Measurements from ENCODE around the gene LRRTM4.
"Not testable (repeated sequence)": the region's sequence is repeated elsewhere in the genome, so short reads cannot be mapped to it uniquely, and the experiment has no call there.

The LRRTM4 gene

DNA sequence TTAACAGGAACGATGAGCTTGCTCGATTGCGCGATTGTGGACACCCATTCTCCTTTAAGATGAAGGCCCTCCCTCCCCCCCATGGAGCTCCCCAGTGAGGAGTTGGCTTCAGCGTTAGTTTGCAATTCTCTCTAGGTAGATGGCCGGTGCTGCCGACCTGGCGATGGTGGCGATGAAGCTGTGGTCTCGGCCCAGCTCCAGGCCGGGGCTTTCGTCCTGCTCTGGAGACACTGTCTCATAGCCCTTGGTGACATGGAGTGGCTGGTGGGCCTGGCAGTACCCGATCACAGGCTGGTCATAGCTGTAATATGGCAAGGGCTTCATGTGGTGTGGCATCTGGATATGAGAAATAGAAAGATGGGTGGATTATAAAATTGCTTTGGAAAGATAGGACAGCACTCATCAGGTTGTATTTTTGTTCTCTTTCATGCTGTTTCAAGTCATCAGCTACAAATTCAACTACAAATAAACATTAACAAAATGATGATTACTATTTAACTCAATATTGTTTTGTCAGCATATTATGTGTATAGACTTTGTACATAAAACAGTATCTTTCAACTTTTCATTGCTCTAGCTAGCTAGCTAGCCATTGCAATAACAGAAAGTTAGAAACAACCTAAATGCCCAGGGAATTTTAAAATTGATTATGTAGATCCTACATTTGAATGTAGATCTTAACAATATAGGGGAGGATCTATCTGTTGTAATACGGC is 773.4 kb downstream of the LRRTM4 start:
- no peaks in the 10 kb centered on the region for H3K36me3 Mint-ChIP-seq (ENCODE audit: low read depth)
- H3K9me3 Mint-ChIP-seq, result peaks cover 12% of the 10 kb centered on the region

DNA sequence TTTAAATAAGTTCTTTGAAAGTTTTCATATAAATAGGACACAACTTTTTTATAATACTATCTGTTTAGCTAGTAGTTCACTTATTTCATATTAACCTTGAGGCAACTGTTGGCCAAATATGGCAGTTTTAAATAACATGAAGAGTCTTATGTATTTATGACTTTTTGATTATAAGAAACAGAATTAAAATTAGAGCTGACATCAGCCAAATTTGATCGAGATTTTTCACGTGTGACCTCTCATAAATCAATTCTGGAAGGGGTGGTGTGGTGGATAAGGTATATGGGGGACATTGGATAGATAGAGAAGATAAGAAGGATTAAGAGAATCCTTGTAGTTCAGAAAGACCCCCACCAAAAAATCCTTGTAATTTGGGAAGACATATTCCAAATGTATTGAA is 776.6 kb downstream of the LRRTM4 start:
- no peaks in the 10 kb centered on the region for H3K36me3 Mint-ChIP-seq (ENCODE audit: low read depth)
- H3K27me3 Mint-ChIP-seq (ENCODE audit: low read depth), result no peaks in the 10 kb centered on the region
- DNase-seq (ENCODE audit: low spot score), result no peak
- no peak overlapping the region for H3K4me3 Mint-ChIP-seq
- H3K9me3 Mint-ChIP-seq, result peaks cover 14% of the 10 kb centered on the region
- H3K4me1 Mint-ChIP-seq (ENCODE audit: low read depth), result no peaks in the 10 kb centered on the region
- no peak overlapping the region for H3K27ac Mint-ChIP-seq

More for the DNA sequence above, 773.4 kb downstream of the LRRTM4 start:
- DNase-seq (ENCODE audit: low spot score), result no peak
- H3K4me3 Mint-ChIP-seq, result no peak overlapping the region
- no peaks in the 10 kb centered on the region for H3K27me3 Mint-ChIP-seq (ENCODE audit: low read depth)
- H3K27ac Mint-ChIP-seq, result no peak overlapping the region
- H3K4me1 Mint-ChIP-seq (ENCODE audit: low read depth), result no peaks in the 10 kb centered on the region

DNA sequence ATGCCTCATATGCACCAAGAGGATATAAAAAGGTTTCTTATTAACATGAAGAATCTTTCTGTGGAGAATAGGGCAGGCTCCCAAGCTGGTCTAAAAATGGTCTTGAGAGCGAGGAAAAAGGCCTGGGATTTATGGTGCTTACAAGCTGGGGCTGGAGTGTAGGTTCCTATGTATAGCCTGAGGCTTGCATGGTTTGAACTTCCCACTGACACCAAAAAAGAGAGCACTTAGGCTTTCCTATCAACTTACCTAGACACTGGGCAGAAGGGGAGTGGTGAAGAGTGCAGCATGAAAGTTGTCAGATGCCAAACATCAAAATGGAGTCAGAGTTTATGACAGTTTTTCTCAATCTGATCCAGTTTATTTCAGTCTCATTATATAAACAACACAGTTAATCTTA is 784.6 kb downstream of the LRRTM4 start:
- H3K27ac Mint-ChIP-seq, result no peak overlapping the region
- no peaks in the 10 kb centered on the region for H3K27me3 Mint-ChIP-seq (ENCODE audit: low read depth)
- H3K9me3 Mint-ChIP-seq, result peaks cover 40% of the 10 kb centered on the region
- H3K36me3 Mint-ChIP-seq (ENCODE audit: low read depth), result no peaks in the 10 kb centered on the region
- DNase-seq (ENCODE audit: low spot score), result no peak
- H3K4me1 Mint-ChIP-seq (ENCODE audit: low read depth), result no peaks in the 10 kb centered on the region
- no peak overlapping the region for H3K4me3 Mint-ChIP-seq

DNA sequence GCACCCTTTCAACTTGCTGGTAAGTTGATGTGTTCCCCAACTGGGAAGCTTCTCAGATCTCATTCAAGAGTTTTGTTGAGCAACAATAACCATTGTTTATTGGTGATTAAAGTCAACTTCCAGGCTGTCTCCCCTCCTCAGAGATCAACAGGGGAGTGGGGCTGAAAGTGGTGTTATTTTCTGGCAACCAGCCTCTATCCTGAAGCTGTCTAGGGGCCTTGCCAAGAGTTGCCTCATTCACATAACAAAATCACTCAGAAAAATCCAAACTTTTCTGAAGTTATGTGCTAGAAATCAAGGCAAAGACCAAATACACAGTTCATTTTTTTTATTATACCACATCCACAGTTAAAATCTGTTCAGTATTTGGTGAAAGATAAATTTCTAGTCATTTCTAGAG is 788.4 kb downstream of the LRRTM4 start:
- Mint-ChIP-seq H3K4me3 (no peak overlapping the region), H3K27me3 (ENCODE audit: low read depth) (no peaks in the 10 kb centered on the region), H3K4me1 (ENCODE audit: low read depth) (no peaks in the 10 kb centered on the region), H3K9me3 (peaks cover 34% of the 10 kb centered on the region), H3K36me3 (ENCODE audit: low read depth) (no peaks in the 10 kb centered on the region), H3K27ac (no peak overlapping the region)
- DNase-seq (ENCODE audit: low spot score), result no peak

DNA sequence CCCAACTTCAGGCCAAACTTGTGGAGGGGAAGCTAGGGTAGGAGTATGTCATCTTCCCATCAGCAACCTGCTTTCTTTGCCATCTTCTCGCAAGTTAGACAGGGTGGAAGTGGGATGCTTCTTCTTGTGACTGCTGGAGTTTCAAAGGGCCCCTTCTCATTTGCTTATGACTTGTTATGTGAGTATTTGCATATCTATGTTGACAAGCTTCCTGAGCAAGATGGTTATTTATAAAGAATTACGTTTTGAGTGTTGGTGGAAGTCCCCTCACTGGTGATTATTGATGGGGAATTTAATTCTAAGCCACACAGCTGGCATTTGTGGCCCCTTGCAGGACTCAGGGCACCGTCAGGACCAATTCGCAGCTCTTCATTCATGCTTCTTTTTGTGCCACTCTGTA is 791.0 kb downstream of the LRRTM4 start:
- Mint-ChIP-seq H3K4me1 (ENCODE audit: low read depth) (no peaks in the 10 kb centered on the region), H3K36me3 (ENCODE audit: low read depth) (no peaks in the 10 kb centered on the region), H3K27ac (no peak overlapping the region)

DNA sequence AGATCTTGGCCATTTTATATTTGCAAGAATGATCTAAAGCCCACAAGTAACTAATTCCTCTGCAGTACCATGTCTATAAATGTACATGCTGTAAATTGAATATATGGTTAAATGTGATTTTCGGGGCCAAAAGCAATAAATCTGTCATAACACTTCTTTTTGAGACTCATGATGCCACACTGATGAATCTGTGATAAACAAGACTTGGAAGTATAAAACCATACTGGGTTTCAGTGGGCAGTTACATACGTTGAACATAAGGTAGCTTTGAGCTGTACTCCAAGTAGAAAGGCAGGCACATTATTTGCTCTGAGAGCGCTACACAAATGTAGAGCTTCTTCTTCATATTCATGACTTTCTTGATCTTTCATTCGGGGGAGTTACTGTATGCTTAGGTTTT is 792.2 kb downstream of the LRRTM4 start:
- no peak for DNase-seq (ENCODE audit: low spot score)
- Mint-ChIP-seq H3K27me3 (ENCODE audit: low read depth) (no peaks in the 10 kb centered on the region), H3K36me3 (ENCODE audit: low read depth) (no peaks in the 10 kb centered on the region), H3K4me1 (ENCODE audit: low read depth) (no peaks in the 10 kb centered on the region), H3K9me3 (peaks cover 18% of the 10 kb centered on the region), H3K4me3 (no peak overlapping the region), H3K27ac (no peak overlapping the region)

More for the DNA sequence above, 791.0 kb downstream of the LRRTM4 start:
- peaks cover 25% of the 10 kb centered on the region for H3K9me3 Mint-ChIP-seq
- no peak for DNase-seq (ENCODE audit: low spot score)
- no peaks in the 10 kb centered on the region for H3K27me3 Mint-ChIP-seq (ENCODE audit: low read depth)
- no peak overlapping the region for H3K4me3 Mint-ChIP-seq

DNA sequence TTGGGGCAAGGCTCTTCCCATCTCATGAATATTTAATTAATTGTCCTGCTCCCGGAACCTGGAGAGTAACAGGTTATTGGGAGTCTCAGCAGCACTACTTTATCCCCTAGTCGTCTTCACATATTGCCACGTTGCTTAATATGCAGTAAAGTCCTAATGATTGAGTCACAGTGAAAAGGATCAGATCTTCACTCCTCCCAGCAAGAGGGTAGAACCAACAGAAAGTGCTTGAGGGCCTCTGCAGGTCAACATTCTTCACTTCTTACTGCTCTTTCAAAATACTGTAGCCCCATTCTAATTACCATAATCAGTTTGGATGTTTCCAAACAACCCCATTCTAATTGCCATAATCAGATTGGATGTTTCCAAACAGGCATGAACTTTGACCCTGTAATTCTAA is 801.0 kb downstream of the LRRTM4 start:
- Mint-ChIP-seq H3K4me1 (ENCODE audit: low read depth) (no peaks in the 10 kb centered on the region), H3K27ac (no peak overlapping the region), H3K27me3 (ENCODE audit: low read depth) (no peaks in the 10 kb centered on the region), H3K36me3 (ENCODE audit: low read depth) (no peaks in the 10 kb centered on the region), H3K4me3 (no peak overlapping the region), H3K9me3 (peaks cover 12% of the 10 kb centered on the region)
- no peak for DNase-seq (ENCODE audit: low spot score)

DNA sequence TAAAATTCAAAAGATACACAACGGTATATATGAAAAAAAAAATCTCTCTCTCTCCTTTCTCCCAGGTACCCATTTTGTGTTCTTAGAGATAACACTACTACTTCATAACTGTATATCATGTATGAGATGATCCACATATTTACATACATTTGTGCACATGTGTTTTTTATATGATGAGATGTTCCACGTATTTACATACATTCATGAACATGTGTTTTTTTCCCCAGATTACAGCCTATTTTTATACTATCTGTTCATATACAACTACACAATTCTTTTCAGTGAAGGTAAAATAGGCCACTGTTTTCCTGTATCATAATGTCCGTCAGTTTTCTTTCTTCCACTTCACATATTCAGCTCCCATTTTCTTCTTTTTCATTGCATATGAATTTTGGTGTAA is 808.9 kb downstream of the LRRTM4 start:
- Mint-ChIP-seq H3K27me3 (ENCODE audit: low read depth) (no peaks in the 10 kb centered on the region), H3K9me3 (peaks cover 29% of the 10 kb centered on the region), H3K36me3 (ENCODE audit: low read depth) (no peaks in the 10 kb centered on the region), H3K4me1 (ENCODE audit: low read depth) (no peaks in the 10 kb centered on the region), H3K4me3 (no peak overlapping the region), H3K27ac (no peak overlapping the region)
- DNase-seq (ENCODE audit: low spot score), result no peak

DNA sequence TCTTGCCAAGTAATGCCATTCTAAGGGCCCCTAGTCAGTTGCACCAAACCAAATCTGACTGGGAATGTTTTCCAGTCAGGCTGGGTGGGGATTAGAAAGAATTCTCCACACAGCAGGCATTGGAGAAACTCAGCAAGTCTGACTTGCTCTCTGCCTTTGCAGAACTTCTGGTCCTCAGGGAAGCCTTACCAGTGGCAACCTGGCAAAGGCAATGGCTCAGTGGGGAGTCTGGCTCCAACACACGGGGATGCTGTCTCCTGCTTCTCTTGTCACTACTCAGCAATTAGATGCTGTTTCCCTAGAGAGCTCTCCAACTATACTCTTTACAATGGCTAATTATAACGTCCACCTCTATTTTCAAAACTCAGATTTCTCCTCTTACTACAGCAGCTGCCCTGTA is 810.7 kb downstream of the LRRTM4 start:
- no peak for DNase-seq (ENCODE audit: low spot score)
- Mint-ChIP-seq H3K4me3 (no peak overlapping the region), H3K9me3 (peaks cover 31% of the 10 kb centered on the region), H3K36me3 (ENCODE audit: low read depth) (no peaks in the 10 kb centered on the region), H3K27ac (no peak overlapping the region), H3K4me1 (ENCODE audit: low read depth) (no peaks in the 10 kb centered on the region), H3K27me3 (ENCODE audit: low read depth) (no peaks in the 10 kb centered on the region)

DNA sequence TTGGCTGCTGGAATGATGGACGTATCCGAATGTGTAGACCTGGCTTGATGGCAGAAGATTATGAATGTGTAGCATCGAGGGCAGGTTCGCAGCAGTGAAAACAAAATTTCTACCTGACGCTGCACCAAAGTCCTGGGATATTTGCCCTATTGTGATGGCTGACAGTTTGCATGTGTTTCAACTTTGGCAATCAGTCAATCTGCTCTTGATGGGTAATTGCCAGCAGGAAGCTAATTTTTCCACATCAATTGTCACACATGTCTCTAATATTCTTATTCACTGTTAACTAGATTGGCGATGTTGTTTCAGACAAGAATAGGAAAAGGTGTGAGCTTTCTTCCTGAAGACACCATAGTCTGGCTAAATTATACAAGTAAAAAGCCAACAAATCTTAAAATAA is 821.3 kb downstream of the LRRTM4 start:
- H3K4me3 Mint-ChIP-seq, result no peak overlapping the region
- no peaks in the 10 kb centered on the region for H3K36me3 Mint-ChIP-seq (ENCODE audit: low read depth)
- H3K9me3 Mint-ChIP-seq, result peaks cover 20% of the 10 kb centered on the region
- no peaks in the 10 kb centered on the region for H3K27me3 Mint-ChIP-seq (ENCODE audit: low read depth)
- no peak overlapping the region for H3K27ac Mint-ChIP-seq
- DNase-seq (ENCODE audit: low spot score), result no peak
- H3K4me1 Mint-ChIP-seq (ENCODE audit: low read depth), result no peaks in the 10 kb centered on the region

DNA sequence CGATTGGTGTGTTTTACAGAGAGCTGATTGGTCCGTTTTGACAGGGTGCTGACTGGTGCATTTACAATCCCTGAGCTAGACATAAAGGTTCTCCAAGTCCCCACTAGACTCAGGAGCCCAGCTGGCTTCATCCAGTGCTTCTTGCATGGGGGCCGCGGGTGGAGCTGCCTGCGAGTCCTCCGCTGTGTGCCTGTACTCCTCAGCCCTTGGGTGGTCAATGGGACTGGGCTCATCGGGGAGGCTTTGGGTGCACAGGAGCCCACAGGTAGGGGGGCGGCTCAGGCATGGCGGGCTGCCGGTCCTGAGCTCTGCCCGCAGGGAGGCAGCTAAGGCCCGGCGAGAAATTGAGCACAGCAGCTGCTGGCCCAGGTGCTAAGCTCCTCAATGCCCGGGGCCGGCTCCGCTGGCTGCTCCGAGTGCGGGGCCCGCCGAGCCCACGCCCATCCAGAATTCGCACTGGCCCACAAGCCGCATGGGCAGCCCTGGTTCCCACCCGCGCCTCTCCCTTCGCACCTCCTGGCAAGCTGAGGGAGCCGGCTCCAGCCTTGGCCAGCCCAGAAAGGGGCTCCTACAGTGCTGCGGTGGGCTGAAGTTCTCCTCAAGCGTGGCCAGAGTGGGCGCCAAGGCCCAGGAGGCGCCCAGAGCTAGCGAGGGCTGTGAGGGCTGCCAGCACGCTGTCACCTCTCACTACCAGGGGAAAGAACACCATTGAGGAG is 824.0 kb downstream of the LRRTM4 start:
- not testable (repeated sequence) for DNase-seq (ENCODE audit: low spot score); H3K36me3 Mint-ChIP-seq (ENCODE audit: low read depth); H3K27ac Mint-ChIP-seq; H3K4me3 Mint-ChIP-seq; H3K27me3 Mint-ChIP-seq (ENCODE audit: low read depth); H3K4me1 Mint-ChIP-seq (ENCODE audit: low read depth)
- H3K9me3 Mint-ChIP-seq, result peaks cover 35% of the 10 kb centered on the region
